Fibroblast of upper back skin (primary cell): Measurements from ENCODE around the gene USO1.
"Not testable (repeated sequence)": the region's sequence is repeated elsewhere in the genome, so short reads cannot be mapped to it uniquely, and the experiment has no call there.

Experiments
- DNase-seq: peaks from one replicate; pipeline ENCODE4 v3.0.0-alpha.2; 2013

USO1 gene

DNA sequence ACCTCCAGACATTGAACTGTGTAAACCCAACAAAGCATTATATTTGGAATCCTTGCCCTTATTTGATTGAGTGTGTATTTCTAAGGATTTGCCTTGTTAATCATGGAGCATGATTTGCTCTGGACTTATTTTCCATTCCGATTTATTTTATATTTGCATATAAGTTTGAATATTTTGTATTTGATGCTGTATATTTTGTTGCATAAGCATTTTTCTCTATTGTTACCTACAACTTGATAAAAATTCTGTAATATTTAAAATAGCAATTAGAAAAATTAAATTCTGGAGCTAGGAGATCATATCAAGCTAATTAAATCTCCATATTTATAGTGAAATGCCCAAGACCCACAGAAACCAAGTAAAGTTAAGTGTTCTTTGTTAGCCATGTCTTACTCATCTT lies 47.2 kb downstream of the USO1 start:
- no peak for DNase-seq

DNA sequence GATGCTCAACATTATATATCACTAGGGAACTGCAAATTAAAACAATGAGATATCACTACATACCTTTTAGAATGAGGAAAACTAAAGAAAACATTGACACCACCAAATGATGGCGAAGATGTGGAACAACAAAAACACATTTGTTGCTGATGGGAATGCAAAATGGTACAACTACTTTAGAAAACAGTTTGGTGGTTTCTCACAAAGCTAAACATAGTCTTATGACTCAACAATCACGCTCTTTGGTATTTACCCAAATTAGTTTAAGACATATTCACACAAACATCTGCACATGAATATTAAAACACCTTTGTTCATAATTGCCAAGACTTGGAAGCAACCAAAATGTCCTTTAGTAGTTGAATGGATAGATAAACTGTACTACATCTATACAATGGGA lies 53.2 kb downstream of the USO1 start:
- no peak for DNase-seq

DNA sequence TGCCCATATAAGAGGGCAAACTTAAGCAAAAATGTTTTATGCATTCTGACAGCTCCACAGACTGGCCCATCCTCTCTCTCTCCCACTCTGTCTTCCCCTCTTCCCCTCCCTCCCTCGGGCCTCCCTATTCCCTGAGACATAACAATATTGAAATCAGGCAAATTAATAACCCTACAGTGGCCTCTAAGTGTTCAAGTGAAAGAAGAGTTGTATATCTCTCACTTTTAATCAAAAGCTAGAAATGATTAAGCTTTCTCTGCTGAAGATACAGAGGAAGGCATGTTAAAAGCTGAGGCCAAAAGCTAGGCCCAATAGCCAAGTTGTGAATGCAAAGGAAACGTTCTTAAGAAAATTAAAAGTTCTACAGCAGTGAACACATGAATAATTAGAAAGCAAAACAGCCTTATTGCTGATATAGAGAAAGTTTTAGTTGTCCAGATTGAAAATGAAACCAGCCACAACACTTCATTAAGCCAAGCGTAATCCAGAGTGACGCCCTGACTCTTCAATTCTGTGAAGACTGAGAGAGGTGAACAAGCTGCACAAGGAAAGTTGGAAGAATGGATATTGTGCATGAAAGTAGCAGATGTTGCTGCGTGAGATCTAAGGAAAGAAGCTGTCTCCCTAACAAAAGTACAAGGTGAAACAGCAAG lies 54.9 kb downstream of the USO1 start:
- DNase-seq, result no peak

DNA sequence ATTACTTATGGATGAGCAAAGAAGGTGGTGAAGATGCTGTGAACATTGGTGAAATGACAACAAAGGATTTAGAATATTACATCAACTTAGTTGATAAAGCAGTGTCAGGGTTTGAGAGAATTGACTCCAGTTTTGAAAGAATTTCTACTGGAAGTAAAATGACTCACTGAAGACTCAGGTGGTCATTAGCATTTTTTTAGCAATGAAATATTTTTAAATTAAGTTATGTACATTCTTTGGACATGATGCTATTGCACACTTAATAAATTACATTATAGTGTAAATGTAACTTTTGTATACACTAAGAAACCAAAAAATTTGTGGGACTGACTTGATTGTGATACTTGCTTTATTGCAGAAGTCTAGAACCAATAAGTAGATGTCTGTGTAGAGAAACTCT lies 56.9 kb downstream of the USO1 start:
- peak; percentile 46 for DNase-seq

DNA sequence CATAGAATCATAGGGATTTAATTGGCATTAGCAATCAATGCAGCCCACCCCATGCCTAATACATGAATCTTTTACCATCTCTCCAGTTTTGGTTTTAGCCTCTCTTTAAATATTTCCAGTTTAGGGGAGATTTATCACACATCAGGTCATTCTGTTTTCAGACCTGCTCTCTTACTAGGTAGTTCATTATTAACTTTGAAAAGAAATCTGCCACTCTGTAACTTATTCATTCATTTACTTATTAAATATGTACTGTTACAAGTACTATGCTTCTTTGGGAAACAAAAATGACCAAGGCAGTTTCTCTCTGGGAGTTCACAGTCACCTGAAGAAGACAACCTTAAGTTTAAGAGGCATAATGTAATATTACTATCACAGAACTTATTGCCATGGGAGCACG lies 62.1 kb downstream of the USO1 start:
- no peak for DNase-seq

DNA sequence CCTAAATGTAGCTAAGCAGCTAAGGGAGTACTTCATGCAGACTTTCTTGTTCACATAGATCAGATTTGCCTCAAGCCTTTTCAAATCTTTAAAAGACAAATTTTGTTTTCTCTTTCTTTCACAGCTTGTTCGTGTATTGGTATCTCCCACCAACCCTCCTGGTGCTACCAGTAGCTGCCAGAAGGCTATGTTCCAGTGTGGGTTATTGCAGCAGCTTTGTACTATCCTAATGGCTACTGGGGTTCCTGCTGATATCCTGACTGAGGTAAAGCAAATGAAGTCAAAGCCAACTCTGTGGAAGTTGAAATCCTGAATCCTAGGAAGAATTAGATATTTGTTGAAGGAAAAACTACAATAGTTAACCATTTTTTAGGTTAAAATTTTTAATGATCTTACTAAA lies 62.6 kb downstream of the USO1 start:
- DNase-seq, result no peak

DNA sequence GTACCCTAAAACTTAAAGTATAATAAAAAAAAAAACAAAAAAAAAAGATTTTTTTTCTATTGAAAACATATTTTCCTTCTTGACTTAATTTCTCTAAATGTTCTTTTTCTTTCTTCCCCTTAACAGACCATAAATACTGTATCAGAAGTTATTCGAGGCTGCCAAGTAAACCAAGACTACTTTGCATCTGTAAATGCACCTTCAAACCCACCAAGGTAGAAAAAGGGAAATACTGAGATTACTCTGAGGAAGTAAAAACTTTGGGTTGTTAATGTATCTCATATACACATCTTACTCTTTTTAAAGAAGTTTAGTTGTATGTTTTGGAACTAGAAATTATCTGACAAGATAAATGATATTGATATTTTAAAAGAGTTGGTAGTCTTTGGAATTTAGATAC lies 65.6 kb downstream of the USO1 start:
- no peak for DNase-seq

DNA sequence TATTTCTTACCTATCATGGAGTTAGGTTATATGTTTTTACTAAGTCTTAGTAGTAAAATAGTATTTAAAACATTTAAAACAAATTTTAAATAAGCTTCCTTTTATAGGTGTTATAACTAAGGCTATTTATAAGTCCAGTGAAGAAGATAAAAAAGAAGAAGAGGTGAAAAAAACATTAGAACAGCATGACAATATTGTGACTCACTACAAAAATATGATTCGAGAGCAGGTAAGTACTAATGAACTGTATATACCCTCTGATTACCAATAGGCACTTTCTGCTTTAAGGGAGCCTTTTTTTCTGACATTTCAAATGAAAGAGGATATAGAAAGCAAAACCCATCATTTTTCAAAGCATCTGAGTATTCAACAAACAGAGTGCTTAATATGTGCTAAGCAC lies 76.6 kb downstream of the USO1 start:
- peak; percentile 25 for DNase-seq

DNA sequence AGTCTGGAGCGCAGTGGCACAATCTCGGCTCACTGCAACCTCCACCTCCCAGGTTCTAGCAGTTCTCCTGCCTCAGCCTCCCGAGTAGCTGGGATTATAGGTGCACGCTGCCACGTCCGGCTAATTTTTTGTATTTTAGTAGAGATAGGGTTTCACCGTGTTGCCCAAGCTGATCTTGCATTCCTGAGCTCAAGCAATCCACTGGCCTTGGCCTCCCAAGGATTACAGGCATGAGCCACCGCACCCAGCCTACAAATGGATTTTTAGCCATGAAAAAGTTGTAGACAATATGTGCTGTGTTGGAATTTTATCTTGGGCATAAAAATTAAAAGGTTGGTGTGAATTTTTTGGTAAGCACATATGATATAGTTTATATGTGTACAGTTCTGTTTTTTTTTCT lies 81.7 kb downstream of the USO1 start:
- DNase-seq, result not testable (repeated sequence)

DNA sequence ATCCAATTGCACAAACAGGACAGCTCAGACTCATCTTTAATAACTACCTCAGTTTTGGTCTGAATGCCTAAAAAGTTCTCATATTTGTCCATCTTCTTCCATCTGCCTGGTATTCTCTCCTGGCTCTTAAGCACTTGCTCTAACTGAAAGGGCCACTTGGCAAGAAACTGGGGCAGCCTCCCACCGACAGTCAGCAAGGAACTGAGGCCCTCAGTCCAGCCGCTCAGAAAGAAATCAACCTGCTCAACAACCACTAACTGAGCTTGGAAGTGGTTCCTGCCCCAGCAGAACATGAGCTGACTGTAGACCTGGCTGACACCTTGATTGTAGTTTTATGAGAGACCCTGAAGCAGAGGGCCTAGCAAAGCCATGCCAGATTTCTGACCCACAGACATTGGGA lies 93.5 kb downstream of the USO1 start:
- no peak for DNase-seq

DNA sequence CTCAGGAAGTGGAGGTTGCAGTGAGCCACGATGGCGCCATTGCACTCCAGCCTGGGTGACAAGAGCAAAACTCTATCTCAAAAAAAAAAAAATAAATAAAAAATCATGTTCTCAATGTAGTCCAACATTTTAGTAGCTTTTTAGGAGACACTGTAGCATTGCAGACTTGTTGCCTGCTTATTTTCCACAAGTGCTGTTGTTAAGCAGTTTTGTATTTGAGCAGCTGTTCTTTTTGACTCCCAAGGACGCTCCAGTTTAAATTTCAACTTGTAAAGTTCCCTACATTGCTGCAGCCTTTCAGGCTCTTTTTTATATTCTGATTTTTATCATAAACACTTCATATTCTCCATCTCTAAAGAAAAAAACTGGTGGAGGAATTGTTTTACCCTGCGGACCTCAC lies 94.7 kb downstream of the USO1 start:
- DNase-seq, result no peak

DNA sequence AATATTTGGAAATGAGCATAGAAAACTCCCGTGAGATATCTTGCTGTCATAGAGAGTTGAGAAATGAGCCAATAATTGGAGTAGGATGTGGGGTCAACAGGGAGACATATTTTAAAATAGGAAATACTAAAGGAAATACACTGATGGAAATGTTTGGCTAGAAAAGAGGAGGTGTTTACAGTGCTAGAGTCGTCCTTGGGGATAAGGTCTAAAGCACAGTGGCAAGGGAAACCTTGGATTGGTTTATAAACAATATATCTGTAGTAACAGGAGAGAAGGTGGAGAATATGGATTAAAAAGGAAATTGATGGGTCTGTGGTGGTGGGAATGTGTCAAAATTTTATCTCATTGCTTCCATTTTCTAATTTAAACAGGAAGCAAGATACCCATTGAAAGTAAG lies 95.8 kb downstream of the USO1 start:
- DNase-seq, result no peak

DNA sequence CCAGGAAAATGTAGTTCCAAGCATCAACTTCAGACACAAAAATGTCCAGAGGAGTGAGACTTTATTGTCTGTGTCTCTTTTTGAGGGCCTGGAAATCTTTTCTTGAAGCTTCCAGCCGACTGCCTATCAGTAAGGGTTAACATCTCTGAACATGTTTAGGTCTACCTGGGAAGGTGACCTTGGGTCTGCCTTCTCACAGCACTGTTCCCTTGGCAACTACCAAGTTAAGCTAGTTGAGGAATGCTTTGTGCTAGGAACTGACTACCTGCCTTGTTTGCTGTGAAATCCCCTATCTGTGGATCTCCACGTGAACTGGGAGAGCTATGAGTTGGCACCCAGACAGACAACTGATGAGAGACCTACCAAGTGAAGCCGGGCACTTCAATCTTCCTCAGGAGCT lies 96.3 kb downstream of the USO1 start:
- no peak for DNase-seq

DNA sequence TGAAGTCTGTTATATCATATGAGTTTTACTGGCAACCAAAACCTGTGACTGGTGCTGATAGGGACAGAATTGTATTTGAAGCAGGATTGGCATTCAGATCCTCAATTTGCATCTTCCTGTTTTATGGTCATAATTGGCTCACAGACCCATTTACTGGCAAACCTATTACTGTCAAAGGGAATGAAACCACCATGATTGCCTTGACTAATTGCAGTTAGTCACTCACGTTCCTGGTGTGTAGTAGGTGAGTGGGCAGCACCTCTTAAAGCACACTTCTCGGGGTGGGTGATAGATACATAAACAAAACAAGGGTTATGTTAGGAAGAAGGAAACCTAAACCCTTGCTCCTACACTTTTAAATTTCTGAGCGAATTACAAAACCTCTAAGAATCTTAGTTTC lies 96.8 kb downstream of the USO1 start:
- DNase-seq, result no peak

DNA sequence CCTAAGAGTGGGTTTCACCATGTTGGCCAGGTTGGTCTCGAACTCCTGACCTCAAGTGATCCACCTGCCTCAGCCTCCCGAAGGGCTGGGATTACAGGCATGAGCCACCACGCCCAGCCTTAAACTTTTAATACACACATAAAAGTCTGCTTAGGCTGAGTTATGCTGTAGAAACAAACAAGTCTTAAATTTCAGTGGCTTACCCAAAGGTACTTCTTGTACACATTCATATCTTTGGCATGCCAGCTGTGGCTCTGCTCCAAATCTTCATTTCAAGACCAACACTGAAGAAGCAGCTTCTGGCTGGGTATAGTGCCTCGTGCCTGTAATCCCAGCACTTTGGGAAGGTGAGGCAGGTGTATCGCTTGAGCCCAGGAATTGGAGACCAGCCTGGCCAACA lies 97.6 kb downstream of the USO1 start:
- DNase-seq, result peak; percentile 37

DNA sequence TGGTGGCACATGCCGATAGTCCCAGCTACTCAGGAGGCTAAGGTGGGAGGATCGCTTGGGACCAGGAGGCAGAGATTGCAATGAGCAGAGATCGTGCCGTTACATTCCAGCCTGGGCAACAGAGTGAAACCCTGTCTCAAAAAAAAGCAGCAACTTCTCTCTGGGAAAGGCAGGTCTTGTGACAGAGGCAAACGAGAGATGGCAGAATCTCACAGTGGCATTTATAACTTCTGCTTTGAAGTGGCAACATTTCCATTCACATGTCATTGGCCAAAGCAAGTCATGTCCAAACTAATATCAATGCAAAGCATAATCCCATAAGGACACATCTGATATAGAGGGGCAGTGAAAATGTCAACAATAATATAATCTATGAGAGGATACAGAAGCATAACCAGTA lies 98.0 kb downstream of the USO1 start:
- DNase-seq, result no peak

DNA sequence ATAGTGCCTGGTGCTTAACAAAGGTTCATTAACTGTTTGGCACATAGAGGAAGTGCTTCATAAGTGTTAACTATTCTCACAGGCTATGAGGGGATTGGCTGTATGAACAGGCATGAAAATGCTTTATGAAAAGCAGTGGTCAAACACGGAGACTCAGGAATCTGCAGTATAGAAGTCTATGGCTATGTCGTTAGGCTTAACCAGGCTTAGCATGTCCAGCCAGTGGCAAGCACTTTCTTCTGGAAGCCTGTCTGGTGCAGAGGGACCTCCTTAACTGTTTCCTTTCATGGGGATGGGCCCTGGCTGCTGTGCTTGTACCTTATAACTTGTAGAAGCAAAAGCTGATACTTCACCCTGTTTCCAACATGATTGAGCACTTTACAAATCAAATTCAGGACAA lies 99.4 kb downstream of the USO1 start:
- DNase-seq, result no peak

DNA sequence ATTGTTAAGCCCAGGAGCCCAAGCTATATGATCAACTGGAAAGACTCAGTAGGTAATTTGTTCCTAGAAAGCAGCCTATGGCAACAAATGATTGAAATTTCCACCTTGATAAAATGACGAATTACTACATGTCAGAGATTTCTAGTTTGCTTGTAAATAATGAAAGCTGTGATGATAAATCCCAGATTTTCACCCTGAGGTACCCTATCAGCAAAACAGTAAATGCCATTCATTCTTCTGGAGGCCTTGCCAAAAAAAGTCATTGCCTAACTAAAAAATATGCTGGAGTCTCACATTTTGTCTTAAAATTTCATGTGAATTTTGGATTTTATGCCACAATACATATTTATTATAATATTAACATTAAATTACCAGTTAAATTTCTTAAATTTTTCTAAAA lies 106.5 kb downstream of the USO1 start:
- peak; percentile 30 for DNase-seq

DNA sequence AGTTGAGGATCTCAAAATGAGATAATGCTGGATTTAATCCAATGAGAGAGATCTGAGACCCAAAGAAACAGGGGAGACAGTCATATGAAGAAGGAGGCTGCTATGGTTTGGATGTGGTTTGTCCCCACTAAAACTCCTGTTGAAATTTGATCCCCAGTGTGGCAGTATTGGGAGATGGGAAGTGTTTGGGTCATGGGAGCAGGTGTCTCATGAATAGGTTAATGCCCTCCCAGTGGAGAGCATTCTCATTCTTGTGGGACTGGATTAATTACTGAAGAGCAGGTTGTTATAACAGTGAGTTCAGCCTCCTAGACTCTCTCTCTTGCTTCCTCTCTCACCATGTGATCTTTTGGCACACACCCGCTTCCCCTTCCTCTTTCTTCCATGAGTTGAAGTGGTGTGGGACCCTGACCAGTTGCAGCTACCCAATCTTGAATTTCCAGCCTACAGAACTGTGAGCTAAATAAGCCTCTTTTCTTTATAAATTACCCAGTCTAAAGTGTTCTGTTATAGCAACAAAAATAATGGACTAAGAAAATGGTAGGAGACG lies 107.6 kb downstream of the USO1 start:
- no peak for DNase-seq

DNA sequence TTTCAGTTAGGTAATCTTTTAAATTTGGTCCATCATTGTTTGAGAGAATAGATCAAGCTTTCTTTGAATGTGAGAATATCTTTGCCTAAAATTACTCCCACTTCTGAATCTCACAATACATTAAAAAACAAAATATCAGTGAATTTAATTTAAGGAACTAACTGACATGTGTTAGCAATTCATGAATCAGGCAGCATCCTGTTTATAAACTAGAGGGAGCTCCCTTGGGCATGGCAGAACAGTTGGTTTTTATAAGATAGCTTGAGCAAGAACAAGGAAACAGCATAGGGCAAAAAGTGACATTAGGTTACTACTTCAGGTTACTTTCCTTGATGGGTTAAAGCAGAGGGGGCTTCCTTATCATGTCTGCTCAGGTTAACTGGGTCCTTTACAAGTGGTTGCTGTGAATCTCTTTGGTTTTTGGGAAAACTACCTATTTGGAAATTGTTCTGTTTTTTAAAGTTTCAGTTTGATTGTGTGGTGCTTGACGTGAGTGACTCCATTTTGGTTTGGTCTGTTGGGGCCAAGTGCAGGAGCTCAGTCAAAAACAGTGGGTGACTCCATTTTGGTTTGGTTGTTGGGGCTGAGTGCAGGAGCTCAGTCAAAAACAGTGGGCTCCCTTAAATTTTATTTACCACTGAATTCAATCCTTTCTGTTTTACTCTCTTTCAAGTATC lies 109.9 kb downstream of the USO1 start:
- no peak for DNase-seq

DNA sequence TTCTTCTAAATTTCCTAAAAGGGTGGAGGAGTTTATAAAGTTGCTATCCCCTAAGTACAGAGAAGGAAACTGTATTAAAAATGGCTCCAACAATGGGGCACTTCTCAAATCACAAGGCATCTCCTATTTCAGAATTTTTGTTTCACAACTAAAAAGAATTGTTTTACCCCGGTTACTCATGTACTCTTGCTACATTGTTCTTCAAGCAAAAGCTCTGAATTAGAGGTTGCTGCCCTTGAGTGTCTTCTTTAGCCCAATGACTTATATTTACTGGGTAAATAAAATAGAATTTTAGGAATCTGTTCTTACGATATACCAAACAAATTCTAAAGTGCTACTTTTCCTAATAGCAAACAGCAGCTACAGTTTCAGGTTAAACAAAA lies 110.4 kb downstream of the USO1 start:
- DNase-seq, result no peak

DNA sequence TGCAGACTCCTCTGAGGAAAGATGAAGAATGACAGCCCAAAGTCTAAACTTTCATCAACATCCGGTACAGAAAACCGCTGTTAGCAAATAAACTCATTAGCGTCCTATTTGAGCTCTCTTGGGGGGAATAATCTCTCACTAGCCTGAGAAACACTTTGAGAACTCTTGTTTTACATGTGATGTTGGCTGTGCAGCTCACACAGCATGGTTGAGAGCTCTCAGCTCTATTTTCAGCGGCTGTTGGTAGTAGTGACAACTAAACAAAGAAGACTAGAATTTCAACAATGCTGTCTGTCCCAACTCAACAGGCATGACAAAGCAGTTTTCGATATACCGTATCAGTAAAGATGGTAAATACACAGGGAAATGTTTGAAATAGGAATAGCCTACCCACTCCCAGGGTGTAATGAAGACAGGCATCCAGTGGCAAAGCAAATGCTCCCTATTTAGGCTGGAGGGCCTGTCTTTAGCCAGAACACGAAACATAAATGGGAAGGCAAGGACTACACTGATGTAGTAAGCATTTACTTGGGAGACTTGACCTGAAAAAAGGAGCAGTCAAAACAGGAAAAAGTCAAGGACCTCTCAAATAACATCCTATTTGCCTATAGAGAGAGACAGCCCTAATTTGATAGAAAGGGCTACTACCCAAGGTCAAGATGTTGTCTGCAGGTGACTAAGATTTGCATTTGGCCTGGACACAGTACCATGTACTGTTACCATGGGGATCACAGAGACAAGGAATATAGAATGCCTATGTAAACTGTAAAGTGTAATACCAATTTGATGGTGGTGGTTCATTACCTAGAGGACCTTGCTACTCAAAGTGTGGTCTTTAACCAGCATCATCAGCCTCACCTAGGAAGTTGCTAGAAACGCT lies 117.5 kb downstream of the USO1 start:
- DNase-seq, result no peak

DNA sequence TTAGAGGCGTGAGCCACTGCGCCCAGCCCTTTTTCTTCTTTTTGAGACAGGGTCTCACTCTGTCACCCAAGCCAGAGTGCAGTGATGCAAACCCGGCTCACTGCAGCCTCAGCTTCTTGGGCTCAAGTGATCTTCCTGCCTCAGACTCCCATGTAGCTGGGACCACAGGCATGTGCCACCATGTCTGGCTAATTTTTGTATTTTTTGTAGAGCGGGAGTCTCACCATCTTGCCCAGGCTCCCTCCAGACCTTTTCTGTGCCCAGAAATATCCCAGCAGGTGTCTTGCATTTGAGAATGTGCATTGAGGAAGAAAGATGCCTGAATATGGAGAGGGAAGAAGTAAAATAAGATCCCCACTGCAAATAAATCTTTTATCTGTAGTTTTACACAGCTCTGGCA lies 119.2 kb downstream of the USO1 start:
- DNase-seq, result peak; percentile 14

DNA sequence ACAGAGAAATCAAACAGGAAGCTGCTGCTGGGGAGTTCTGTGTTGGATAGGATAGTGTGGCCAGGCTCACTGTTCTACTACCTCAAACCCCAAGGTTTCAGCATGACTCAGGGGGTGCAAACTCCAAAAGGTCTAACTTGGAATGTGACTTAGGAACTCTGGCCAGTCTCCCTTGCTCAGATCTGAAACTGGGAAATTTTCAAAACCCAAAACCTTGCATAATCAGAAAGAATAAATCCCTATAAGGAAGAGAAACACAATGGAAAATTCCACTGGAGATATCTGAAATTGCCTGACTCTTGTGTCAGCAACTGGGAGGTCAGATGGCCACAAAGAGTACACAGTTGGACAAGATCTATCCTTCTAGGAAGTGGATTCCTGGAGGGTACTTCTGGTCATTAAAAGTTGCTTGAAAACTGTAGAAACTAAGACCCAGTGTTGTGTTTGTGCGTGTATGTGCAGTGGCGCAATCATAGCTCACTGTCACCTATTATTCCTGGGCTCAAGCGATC lies 119.8 kb downstream of the USO1 start:
- DNase-seq, result peak; percentile 97
